NCI-H1417 (cell line): ENCODE data around the gene CHRM1.
A peak's percentile ranks its signal among the peaks of the same experiment; 100 is the strongest.
"Not testable (repeated sequence)": the region's sequence is repeated elsewhere in the genome, so short reads cannot be mapped to it uniquely, and the experiment has no call there.

Experiments used
- DNase-seq, 3 experiments: peaks; one replicate each; lab custom pipeline; 2025; lab: John Stamatoyannopoulos, UW

CHRM1 gene

GRCh38 chr11:62921201-62921572 is at the start of gene CHRM1:
Gene CHRM1, minus strand, starts transcription at chr11:62921363. Its CDS starts 10,263 bp downstream, at chr11:62911100.
- DNase-seq, result peak in 2 of 3 experiments; percentile 18 to 23

- no peak for DNase-seq
Measured at GRCh38 chr11:62965574-62965973, 44.4 kb upstream of the CHRM1 start.

- DNase-seq, result peak in 1 of 3 experiments; percentile 17
Measured at GRCh38 chr11:62962391-62962790, 41.2 kb upstream of the CHRM1 start.

GRCh38 chr11:62961017-62961570 is 39.9 kb upstream of the CHRM1 start:
- no peak for DNase-seq

- no peak for DNase-seq
Measured at GRCh38 chr11:62959422-62959980, 38.3 kb upstream of the CHRM1 start.

GRCh38 chr11:62958547-62959421 is 37.6 kb upstream of the CHRM1 start:
- peak in 2 of 3 experiments; percentile 20 to 40 for DNase-seq

- DNase-seq, result no peak
Measured at GRCh38 chr11:62957147-62957546, 36.0 kb upstream of the CHRM1 start.

- no peak for DNase-seq
Measured at GRCh38 chr11:62954478-62954877, 33.3 kb upstream of the CHRM1 start.

GRCh38 chr11:62953811-62954210 is 32.6 kb upstream of the CHRM1 start:
- DNase-seq, result no peak

- DNase-seq, result no peak
Measured at GRCh38 chr11:62948765-62949320, 27.7 kb upstream of the CHRM1 start.

- not testable (repeated sequence) for DNase-seq
Measured at GRCh38 chr11:62945538-62945937, 24.4 kb upstream of the CHRM1 start.

- not testable (repeated sequence) for DNase-seq
Measured at GRCh38 chr11:62937528-62937927, 16.4 kb upstream of the CHRM1 start.

- DNase-seq, result no peak
Measured at GRCh38 chr11:62934496-62934785, 13.3 kb upstream of the CHRM1 start.

- no peak for DNase-seq
Measured at GRCh38 chr11:62933750-62934495, 12.8 kb upstream of the CHRM1 start.

GRCh38 chr11:62933285-62933684 is 12.1 kb upstream of the CHRM1 start:
- no peak for DNase-seq

GRCh38 chr11:62931499-62932278 is 10.5 kb upstream of the CHRM1 start:
- no peak for DNase-seq

- DNase-seq, result no peak
Measured at GRCh38 chr11:62930666-62931065, 9.5 kb upstream of the CHRM1 start.

- no peak for DNase-seq
Measured at GRCh38 chr11:62930157-62930556, 9.0 kb upstream of the CHRM1 start.

- DNase-seq, result peak in 1 of 3 experiments; percentile 58
Measured at GRCh38 chr11:62928011-62928410, 6.8 kb upstream of the CHRM1 start.

- no peak for DNase-seq
Measured at GRCh38 chr11:62926680-62927455, 5.7 kb upstream of the CHRM1 start.
